Uterus (tissue), 2 donors: Measurements from ENCODE around the gene NAA35.

Source experiments
- CTCF ChIP-seq, 4 experiments: fragments of 200-600 bp in 2 of 4; fragments of 450-650 bp in 2 of 4; sonication (generic) in 2 of 4; IDR thresholded peaks; one replicate each; pipeline ENCODE4 v1.5.1; 2016 to 2019; ENCODE audit warnings: antibody characterized with exemption in 4 of 4, mild to moderate bottlenecking in 2 of 4, moderate library complexity in 1 of 4
- POLR2A ChIP-seq, 2 donors: fragments of 450-650 bp; IDR thresholded peaks; one replicate each; pipeline ENCODE4 v1.6.1; 2016; ENCODE audit warnings: antibody characterized with exemption in 2 of 2, mild to moderate bottlenecking in 1 of 2, moderate library complexity in 1 of 2

DNA sequence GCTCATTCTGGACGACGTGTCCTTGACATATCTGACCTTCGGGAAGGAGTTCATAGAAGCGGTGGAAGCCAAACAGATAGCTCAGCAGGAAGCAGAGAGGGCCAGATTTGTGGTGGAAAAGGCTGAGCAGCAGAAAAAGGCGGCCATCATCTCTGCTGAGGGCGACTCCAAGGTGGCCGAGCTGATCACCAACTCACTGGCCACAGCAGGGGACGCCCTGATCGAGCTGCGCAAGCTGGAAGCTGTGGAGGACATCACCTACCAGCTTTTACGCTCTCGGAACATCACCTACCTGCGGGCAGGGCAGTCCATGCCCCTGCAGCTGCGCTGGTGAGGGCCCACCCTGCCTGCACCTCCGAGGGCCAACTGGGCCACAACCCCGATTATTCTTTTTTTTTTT, 41.6 kb upstream of the NAA35 start:
- no peak for TF ChIP-seq CTCF (IDR thresholded peaks at IDR 0.05)
- TF ChIP-seq POLR2A (IDR thresholded peaks at IDR 0.05), result no peak
